Activated naive CD4-positive, alpha-beta T cell (primary cell): Measurements from ENCODE around the gene DSG2.
"Not testable (repeated sequence)": the region's sequence is repeated elsewhere in the genome, so short reads cannot be mapped to it uniquely, and the experiment has no call there.

Source experiments
- DNase-seq, 4 experiments: peaks; one replicate each; lab custom pipeline; 2025; lab: John Stamatoyannopoulos, UW

The DSG2 gene

GRCh38 chr18:31497836-31498573, at the start of gene DSG2:
DSG2 (plus strand) TSS chr18:31498177; CDS start chr18:31498252, 75 bp downstream.
- DNase-seq, result peak in 1 of 4 experiments; percentile 1

GRCh38 chr18:31450409-31450808, 47.6 kb upstream of the DSG2 start:
- no peak for DNase-seq

- DNase-seq, result no peak
Measured at GRCh38 chr18:31451625-31452024, 46.4 kb upstream of the DSG2 start.

DNA sequence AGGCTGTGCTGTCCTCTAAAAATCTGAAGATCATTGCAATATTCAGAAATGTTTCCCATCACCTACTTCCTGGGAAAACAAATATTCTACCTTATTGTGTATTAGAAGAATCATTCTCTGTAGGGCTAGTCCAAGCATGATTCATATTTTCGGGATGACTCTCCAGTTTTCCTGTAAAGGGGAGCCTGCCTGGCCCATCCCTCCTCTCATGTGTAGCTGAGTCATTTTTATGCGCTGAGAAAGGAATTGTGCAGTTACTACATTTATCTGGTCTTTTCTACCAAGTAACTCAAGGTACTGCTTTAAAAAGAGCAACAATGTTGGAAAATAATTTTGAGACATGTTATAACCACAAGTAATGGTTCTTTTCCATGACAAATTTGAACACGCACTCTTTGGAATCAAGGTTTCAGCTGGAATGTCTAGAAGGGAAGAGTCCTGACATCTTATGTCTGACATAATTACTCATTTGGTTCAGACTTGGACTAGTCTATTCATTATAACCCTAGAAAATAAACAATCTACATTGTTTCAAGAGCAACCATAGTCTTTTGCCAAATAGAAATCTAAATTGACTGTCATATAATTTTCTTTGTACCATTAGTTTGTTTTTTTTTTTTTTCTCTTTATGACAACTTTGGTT, 43.8 kb upstream of the DSG2 start:
- DNase-seq, result no peak

GRCh38 chr18:31469629-31470028, 28.3 kb upstream of the DSG2 start:
- no peak for DNase-seq

GRCh38 chr18:31478688-31479087, 19.3 kb upstream of the DSG2 start:
- no peak for DNase-seq

DNA sequence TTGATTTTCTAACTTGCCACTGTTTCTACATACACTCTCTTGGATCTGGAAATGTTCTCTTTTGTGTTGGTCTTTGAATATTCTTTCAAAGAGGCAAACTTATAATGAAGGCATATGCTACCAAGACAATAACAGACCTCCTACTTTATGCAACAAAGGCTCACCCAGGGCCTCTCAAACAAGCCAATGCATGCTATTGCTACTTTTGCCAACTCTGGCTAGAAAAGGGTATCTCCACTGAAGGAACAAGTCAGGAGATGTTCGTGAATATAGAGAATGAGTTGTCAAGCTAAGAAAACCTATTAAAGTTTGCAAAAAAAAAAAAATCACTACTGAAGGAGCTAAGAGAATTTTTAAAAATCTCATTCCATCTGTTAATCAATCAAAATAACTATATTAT, 15.9 kb upstream of the DSG2 start:
- DNase-seq, result no peak

DNA sequence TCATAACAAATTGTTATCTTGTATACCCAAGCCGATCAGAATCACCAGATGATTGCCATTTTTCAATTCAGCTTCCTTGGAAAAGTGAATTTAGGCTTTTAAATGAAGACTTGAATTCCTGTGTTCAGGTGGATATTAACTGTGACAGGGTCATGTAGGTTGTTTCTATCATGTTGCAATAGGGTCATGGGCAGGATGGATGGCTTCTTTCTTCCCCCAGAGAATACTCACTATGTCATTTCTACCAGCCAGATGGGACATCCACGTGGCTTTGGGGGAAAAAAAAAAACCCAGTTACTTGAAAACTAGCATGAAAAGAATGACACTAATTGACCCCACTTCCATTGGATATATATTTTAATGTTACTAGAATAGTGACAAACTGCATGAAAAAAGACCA, 14.6 kb upstream of the DSG2 start:
- DNase-seq, result no peak

DNA sequence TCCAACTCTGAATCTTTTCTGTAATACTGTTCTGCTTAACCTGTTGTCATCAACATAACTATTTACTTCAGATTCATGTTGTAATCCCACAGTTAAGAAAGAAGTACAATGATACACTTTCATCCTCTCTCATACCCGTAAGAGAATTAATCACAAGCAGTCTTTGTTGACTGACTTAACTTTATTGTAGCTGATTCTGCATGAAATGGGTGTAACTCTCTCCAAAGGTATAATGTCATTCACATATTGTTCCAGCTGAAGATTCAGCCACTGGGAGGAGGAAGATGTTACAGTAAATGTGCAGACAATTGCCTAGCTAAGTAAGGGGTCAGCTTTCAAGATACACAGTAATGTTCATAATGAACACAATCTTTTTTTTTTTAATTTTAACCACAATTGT, 13.5 kb upstream of the DSG2 start:
- no peak for DNase-seq

DNA sequence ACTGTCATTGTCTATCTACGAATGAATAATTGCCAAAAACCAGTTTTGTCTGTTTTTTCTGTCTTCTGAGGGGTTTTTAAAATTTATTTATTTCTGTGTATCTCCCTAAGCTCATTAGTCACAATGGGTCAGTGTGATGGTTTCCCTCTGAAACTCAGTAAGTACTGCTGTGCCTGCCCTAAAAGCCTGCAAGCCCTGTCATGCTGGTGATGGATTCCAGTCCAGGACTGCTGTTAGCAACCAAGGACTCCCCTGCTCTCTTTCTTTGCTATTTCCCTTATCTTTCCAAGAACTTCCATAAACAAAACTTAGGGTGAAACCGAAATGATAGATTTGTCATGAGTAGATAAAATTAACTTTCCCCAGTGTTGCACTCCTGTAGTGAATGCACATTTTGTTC, 11.8 kb upstream of the DSG2 start:
- no peak for DNase-seq

DNA sequence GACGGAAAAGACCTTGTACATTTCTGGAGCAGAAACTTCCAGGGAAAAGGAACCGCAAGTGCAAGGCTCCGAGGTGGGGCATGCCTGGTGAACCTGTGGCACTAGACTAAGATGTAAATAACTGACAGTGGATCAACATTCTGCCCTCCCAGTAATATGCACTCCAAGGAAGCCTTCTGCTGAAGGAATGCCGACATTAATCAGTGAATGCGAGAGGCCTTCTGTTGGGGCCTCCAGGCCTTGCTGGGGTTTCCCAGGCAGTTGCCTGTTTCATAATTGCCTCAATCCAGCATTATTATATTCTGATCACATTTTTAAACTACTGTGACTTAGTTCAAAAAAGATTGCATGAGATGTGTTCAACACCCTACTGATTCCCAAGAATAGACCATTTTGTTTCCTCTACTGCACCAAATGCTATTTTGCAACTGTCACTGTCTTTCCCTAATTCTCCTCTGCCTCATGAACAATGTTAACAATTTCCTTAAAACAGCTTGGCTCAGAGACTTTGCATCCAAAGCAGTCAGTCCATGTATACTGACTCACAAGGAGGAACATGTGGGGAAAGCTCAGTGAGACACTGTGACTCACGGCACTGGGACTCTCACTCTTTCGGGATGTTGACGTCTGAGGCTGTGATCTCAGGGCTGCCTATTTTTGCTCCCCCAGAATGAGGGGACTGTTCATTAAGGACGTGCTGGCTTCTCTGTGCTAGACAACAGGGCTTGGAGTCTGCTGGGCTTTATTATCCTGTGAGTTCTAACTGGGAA, 10.5 kb upstream of the DSG2 start:
- DNase-seq, result no peak

DNA sequence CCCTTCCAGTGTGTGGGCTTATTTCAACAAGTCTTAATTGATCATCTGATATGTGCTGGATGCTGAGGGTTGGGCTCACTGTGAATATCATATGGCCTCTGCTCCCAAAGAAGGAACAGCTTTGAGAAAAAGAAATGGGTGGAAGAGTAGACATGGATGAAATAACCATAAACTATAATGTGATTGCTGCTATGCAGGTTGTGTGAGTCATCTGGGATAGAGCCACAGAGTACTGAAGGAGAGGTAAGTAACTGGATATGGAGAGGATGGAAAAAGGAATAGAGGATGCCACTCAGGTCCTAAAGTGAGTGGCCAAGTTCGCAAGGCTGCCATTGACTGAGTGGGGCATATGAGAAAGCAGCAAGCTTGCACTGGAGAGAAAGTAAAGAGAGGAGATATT, 8.7 kb upstream of the DSG2 start:
- DNase-seq, result no peak

DNA sequence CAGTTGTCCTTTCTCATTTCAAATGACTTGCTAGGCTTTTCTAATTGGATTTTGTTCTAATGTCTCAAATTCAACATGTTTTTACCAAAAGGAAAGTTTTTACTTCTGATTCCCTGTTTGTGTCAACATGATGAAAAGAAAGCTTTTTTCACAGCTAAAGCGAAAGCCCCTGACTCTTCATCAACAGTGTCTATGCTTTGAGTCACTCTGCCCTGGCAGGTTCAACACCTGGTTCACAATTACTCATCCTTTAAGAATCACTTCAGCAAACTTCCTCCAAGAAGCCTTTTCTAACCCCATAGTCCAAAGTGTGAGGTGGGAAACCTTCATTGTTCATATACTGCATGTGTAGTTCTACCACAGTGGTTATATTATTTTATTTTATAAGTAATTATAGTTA, 7.6 kb upstream of the DSG2 start:
- DNase-seq, result no peak

DNA sequence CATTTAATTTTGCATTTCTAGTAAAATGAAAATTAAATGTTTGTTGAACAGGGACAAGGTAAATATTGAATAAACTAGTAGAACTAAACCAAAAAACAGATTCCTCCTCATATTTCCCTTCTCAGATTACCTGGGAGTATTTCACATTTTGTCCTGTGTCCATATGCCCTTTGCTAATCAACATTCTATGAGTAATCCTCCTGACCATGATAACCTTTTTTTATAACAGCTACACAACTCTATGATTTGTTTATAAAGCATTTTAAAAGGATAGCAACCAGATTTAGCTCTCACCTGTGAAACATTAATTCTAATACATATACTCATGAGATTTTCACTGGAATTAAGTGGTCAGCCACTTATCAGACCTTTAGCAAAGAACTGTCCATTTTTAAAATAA, 7.1 kb upstream of the DSG2 start:
- no peak for DNase-seq

DNA sequence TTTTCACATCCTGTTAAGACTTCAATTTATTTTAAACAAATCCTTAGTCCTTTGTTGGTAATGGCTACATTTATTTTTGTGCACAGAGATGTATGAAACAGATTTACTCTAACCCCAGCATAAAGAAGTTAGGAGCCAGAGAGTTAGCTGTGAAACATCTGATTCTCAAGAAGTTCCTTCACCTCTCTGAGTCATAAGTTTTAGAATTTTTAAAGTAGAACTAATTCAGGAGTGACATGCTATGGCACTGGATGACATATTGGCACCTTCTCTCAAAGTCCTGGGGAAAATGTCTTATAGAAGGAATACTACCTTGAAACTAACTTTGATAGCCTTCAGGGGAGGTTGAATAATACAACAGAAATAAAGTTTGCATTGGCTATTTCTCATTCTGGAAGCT, 6.4 kb upstream of the DSG2 start:
- no peak for DNase-seq

DNA sequence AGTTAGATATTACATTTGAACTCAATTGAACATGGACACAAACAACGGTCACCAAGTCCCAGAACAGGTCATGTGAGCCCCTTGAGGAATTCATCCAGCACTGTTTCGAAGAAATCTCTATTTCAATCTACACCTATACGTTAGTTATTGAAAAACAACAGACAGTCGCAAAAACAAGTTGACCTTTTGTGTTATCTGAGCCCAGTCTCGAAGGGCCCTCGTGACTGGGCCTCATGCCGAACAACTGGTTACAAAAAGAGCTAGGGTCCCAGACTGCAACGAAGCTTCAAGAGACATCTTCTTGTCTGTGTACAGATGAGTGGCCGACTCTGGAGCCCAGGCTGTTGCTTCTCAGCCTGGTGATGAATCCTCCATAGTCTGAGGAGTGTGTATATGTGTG, 5.3 kb upstream of the DSG2 start:
- no peak for DNase-seq

DNA sequence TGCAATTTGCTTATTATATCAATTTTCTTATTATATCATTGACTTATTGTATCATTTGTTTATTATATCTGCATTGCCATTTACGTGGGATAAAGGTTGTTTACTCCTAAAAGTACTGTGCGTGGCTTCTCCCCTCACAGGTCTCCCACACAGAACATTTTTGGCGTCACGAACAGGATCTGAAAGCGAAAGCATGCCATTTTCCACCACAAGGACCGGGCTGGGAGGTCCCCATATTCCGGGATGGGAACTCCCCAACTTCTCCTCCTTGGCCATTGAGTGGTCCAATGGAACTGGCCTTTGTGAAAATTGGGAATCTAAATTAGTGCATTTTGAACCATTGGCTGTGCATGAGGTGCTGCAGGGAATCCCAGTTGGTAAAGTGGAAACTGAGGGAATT, 4.8 kb upstream of the DSG2 start:
- no peak for DNase-seq

DNA sequence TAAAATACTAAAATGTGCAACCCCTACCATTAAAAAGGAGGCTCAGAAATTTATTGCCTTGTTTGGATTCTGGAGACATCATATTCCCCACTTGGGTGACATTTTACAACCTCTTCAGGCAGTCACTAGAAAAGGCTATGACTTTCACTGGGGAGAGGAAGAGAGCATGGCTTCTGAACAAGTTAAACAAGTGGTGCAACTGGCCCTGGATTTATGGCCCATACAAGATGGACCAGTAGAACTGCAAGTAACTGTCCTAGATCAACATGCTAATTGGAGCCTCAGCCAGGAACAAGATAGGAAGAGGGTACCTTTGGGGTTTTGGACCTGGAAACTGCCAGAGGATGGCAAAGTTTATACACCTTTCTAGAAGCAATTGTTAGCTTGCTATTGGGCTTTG, 4.0 kb upstream of the DSG2 start:
- no peak for DNase-seq

- not testable (repeated sequence) for DNase-seq
Measured at GRCh38 chr18:31494705-31495244, 3.2 kb upstream of the DSG2 start.

DNA sequence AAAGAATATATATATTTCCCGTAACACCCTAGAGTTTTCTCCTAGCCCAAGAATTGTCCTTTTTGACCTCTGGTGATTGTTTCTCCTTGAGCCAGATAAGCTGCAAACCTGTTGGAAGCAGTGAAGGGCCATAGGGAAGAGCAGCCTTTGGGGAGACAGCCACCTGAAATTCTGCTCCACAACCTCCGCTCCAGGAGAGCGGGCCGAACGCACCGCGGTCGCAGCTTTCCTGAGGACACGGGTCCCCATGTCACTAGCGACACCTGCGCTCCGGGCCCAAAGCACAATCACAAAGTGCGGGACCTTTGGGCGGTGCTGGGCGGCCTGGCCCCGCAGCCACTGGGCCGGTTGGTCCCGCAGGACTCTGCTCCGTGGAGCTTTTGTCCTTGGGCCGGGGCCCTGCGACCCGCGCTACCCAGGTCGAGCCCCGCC, 557 bp upstream of the DSG2 start:
- no peak for DNase-seq

- DNase-seq, result no peak
Measured at GRCh38 chr18:31498574-31499524, 872 bp downstream of the DSG2 start.
